Fibroblast of lung (primary cell): ENCODE results near the gene CUL1. TPM values are rescaled to one million over a fixed set of nuclear protein-coding genes. Genes with fewer than 3 reads are reported as not detected.

Experiments
- DNase-seq, 2 donors: peaks; one replicate each; pipeline versions ENCODE4 v3.0.0 to v3.0.0-alpha.2; 2010; ENCODE audit warnings: low read depth in 2 of 2
- H2AFZ ChIP-seq: 2 replicates; pipeline ENCODE4 v1.5.1; 2012; ENCODE audit warnings: low read length, control low read depth, inconsistent platforms
- H3K27ac ChIP-seq: 2 replicates; pipeline ENCODE4 v1.5.1; 2011; ENCODE audit warnings: low read length, control low read depth; ENCODE audit not compliant: insufficient read depth
- H3K27me3 ChIP-seq: 2 replicates; pipeline ENCODE4 v1.5.1; 2011; ENCODE audit warnings: mild to moderate bottlenecking, low read length; ENCODE audit not compliant: control insufficient read depth, insufficient read depth
- H3K36me3 ChIP-seq: 2 replicates; pipeline ENCODE4 v1.5.1; 2011; ENCODE audit warnings: low read length; ENCODE audit not compliant: control insufficient read depth, insufficient read depth
- H3K4me1 ChIP-seq: 2 replicates; pipeline ENCODE4 v1.5.1; 2011; ENCODE audit warnings: low read length; ENCODE audit not compliant: control insufficient read depth, insufficient read depth; ENCODE audit errors: extremely low read depth
- H3K4me2 ChIP-seq: 2 replicates; pipeline ENCODE4 v1.5.1; 2011; ENCODE audit warnings: low read length, control low read depth; ENCODE audit not compliant: insufficient read depth; ENCODE audit errors: extremely low read depth
- H3K4me3 ChIP-seq, 4 experiments: fragments of 200-600 bp in 1 of 4; sonication (generic) in 1 of 4; replicated peaks in 1 of 4; 2 replicates each; pipeline ENCODE4 v1.5.1; 2011 to 2016; ENCODE audit warnings: low read length in 4 of 4, low read depth in 3 of 4, mild to moderate bottlenecking in 3 of 4, control low read depth in 2 of 4, inconsistent platforms in 1 of 4, mixed read lengths in 1 of 4; ENCODE audit not compliant: insufficient read depth in 1 of 4; ENCODE audit errors: control extremely low read depth in 1 of 4
- H3K79me2 ChIP-seq: 2 replicates; pipeline ENCODE4 v1.5.1; 2012; ENCODE audit warnings: mild to moderate bottlenecking, low read length, inconsistent platforms; ENCODE audit not compliant: control insufficient read depth, insufficient read depth
- H3K9ac ChIP-seq: 2 replicates; pipeline ENCODE4 v1.5.1; 2011; ENCODE audit warnings: mild to moderate bottlenecking, low read length, control low read depth; ENCODE audit not compliant: insufficient read depth
- H3K9me3 ChIP-seq: 2 replicates; pipeline ENCODE4 v1.5.1; 2012; ENCODE audit warnings: low read depth, low read length; ENCODE audit not compliant: control insufficient read depth, insufficient read depth
- H4K20me1 ChIP-seq: 2 replicates; pipeline ENCODE4 v1.5.1; 2011; ENCODE audit warnings: low read length; ENCODE audit not compliant: control insufficient read depth, insufficient read depth; ENCODE audit errors: extremely low read depth
- EZH2 ChIP-seq: IDR thresholded peaks from 2 replicates; pipeline ENCODE4 v1.5.1; 2012; ENCODE audit warnings: low read length, control low read depth, mild to moderate bottlenecking; ENCODE audit errors: missing control alignments
- polyA plus RNA-seq, 2 donors: library from polyadenylated mRNA; depleted of rRNA in 1 of 2; stranded (reverse) in 1 of 2; unstranded in 1 of 2; fragments of >200 nt; gene quantifications; 2 replicates each; pipeline ENCODE4 v1.2.1, GENCODE V29; 2011 to 2012; ENCODE audit warnings: missing spikeins in 1 of 2
- total RNA-seq: library from RNA; depleted of rRNA; stranded (reverse); fragments of >200 nt; gene quantifications from 2 replicates; pipeline ENCODE4 v1.2.1, GENCODE V29; 2014
- TF ChIP-seq, protein P1 (sequence below), 2 donors: IDR thresholded peaks in 1 of 2; conservative IDR thresholded peaks in 1 of 2; 1 replicate in 1 of 2; 2 replicates in 1 of 2; pipeline ENCODE4 v1.5.1; 2011 to 2012; ENCODE audit warnings: low read length in 2 of 2, control low read depth in 1 of 2, inconsistent platforms in 1 of 2, low read depth in 1 of 2, mild to moderate bottlenecking in 1 of 2

CUL1 gene
- total and polyA plus RNA-seq, 2 donors (not counting 1 experiment from before 2014, with no cell fraction given), result 47.9 to 52.3 TPM

DNA sequence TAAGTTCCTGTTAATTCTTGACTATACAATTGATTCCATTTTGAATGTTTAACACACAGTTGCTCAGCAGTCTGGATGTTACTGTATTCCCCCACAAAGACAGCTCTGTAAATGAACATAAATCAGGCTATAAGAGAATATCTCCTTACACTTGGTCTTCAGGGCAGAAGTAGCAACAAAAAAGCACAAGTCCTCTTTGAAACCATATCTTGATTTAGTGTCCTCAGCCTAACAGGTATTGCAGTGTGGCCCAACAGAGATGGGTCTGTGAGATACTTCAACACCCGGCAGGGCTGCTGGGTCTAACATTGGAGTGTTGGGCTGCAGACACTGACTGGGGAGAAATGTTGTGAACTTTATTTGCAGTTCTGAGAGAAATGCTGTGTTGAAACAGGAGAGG is 75.8 kb downstream of the CUL1 start:
- DNase-seq, result no peak
- H3K9me3 ChIP-seq, result no peaks in the 10 kb centered on the region
- no peak overlapping the region for H3K4me3 ChIP-seq
- H3K4me1 ChIP-seq, result peaks cover 7% of the 10 kb centered on the region
- H3K79me2 ChIP-seq, result peaks cover 4% of the 10 kb centered on the region
- TF ChIP-seq, protein P1, sequence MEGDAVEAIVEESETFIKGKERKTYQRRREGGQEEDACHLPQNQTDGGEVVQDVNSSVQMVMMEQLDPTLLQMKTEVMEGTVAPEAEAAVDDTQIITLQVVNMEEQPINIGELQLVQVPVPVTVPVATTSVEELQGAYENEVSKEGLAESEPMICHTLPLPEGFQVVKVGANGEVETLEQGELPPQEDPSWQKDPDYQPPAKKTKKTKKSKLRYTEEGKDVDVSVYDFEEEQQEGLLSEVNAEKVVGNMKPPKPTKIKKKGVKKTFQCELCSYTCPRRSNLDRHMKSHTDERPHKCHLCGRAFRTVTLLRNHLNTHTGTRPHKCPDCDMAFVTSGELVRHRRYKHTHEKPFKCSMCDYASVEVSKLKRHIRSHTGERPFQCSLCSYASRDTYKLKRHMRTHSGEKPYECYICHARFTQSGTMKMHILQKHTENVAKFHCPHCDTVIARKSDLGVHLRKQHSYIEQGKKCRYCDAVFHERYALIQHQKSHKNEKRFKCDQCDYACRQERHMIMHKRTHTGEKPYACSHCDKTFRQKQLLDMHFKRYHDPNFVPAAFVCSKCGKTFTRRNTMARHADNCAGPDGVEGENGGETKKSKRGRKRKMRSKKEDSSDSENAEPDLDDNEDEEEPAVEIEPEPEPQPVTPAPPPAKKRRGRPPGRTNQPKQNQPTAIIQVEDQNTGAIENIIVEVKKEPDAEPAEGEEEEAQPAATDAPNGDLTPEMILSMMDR (conservative IDR thresholded peaks at IDR 0.05 in 1 of 2, IDR thresholded peaks at IDR 0.05 in 1 of 2; ENCODE audit: low read depth in 1 of 2, low read length in 2 of 2), result no peak
- no peak for TF ChIP-seq EZH2
- H4K20me1 ChIP-seq, result peaks cover 2% of the 10 kb centered on the region
- H2AFZ ChIP-seq, result no peak overlapping the region
- peaks cover 3% of the 10 kb centered on the region for H3K36me3 ChIP-seq
- no peaks in the 10 kb centered on the region for H3K27me3 ChIP-seq
- no peak overlapping the region for H3K27ac ChIP-seq
- no peak overlapping the region for H3K9ac ChIP-seq
- H3K4me2 ChIP-seq, result no peak overlapping the region

DNA sequence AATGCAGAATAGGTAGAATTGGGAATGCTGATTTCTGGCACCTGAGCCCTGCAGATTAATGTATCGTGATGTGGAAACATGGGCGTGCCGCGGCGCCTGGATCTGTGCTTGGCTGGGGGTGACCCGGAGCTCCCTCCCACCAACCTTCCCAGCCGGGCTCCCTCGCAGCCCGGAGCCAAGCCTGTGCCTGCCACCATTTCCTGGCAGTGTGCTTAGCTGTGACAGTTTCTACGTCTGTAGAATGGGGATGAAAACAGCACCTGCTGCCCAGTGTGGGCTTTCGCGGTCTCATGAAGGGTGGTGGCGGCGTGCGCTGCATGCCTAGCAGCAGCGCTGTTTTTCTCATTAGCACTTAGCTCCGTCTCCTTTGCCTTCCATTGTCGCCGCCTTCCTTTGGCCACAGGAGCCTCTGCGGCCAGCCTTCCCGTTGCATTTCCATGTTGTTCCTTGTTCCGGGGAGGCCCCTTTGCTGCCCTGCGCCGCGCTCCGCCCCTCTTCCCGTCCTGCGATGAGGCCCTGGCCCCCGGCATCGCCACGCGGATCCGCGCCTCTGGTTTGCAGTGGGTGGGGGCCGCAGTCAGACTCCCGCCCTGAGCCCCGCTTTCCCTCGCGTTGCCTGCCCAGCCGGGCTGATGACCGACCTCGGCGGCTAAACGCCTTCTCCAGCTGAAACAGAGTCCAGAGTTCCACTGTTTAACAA is 84.2 kb downstream of the CUL1 start:
- Histone ChIP-seq H3K27ac (no peak overlapping the region), H3K4me3 (no peak overlapping the region), H3K4me1 (no peaks in the 10 kb centered on the region), H2AFZ (no peak overlapping the region), H3K79me2 (no peaks in the 10 kb centered on the region), H3K36me3 (peaks cover 13% of the 10 kb centered on the region), H3K9ac (no peak overlapping the region), H3K27me3 (no peaks in the 10 kb centered on the region), H3K9me3 (no peaks in the 10 kb centered on the region), H3K4me2 (no peak overlapping the region), H4K20me1 (peaks cover 2% of the 10 kb centered on the region)
- peak in 1 of 2 donors; percentile 9 for DNase-seq
- TF ChIP-seq EZH2, result no peak
- TF ChIP-seq, protein P1 (conservative IDR thresholded peaks at IDR 0.05 in 1 of 2, IDR thresholded peaks at IDR 0.05 in 1 of 2; ENCODE audit: low read depth in 1 of 2, low read length in 2 of 2), result no peak

DNA sequence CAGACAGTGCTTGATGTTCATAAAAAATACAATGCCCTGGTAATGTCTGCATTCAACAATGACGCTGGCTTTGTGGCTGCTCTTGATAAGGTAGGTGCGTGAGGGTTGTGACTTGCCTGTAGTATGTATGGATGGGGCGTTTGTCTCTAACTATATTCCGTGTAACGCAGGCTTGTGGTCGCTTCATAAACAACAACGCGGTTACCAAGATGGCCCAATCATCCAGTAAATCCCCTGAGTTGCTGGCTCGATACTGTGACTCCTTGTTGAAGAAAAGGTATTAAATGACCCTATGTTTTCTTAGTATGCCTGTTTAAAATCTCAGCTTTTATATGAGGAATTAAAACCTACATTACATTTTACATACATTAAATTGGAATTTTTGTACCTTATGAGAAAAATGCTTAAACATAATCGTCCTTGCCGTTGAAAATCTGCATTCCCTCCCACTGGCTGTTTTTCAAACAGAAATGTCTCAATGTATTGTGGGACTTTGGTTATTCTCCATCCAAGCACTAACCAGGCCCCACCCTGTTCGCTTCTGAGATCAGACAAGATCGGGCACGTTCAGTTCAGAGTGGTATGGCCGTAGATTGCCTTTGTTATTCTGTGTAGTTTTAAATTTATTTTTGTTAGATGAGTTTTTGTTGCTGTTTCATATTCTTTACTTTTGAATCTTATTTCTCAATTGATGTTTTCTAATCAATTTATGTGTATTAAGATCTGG is 85.3 kb downstream of the CUL1 start:
- no peaks in the 10 kb centered on the region for H3K9me3 ChIP-seq
- no peak overlapping the region for H3K4me2 ChIP-seq
- TF ChIP-seq EZH2, result no peak
- TF ChIP-seq, protein P1 (conservative IDR thresholded peaks at IDR 0.05 in 1 of 2, IDR thresholded peaks at IDR 0.05 in 1 of 2; ENCODE audit: low read depth in 1 of 2, low read length in 2 of 2), result no peak
- H3K79me2 ChIP-seq, result no peaks in the 10 kb centered on the region
- peaks cover under 1% of the 10 kb centered on the region for H4K20me1 ChIP-seq
- no peak overlapping the region for H3K27ac ChIP-seq
- H3K27me3 ChIP-seq, result no peaks in the 10 kb centered on the region
- no peaks in the 10 kb centered on the region for H3K4me1 ChIP-seq
- peaks cover 13% of the 10 kb centered on the region for H3K36me3 ChIP-seq
- H3K4me3 ChIP-seq, result no peak overlapping the region
- no peak overlapping the region for H2AFZ ChIP-seq
- DNase-seq, result no peak
- no peak overlapping the region for H3K9ac ChIP-seq
